ENCODE measurements around the gene GALE.

- TF ChIP-seq U2AF1 (optimal IDR thresholded peaks at IDR 0.05; ENCODE audit: low read depth, low read length) (no peak), KLF16 (CRISPR knock-in tag; IDR thresholded peaks at IDR 0.05) (no peak)
Measured at GRCh38 chr1:23816361-23816760, 15.8 kb upstream of the GALE start.
